Endothelial cell of umbilical vein (primary cell): ENCODE data around the gene SST. TPM values are rescaled to one million over a fixed set of nuclear protein-coding genes. Genes with fewer than 3 reads are reported as not detected.

ENCODE experiments used
- BruUV-seq: library from RNA; stranded (reverse); fragments of 400-500 nt; replicated peaks from 2 replicates; lab custom pipeline; 2021; lab: Mats Ljungman, UMichigan
- CTCF ChIA-PET: fragments of 300-600, 350-600 bp; sonication (Branson Sonifier 250); formaldehyde crosslinking; loops from one replicate; lab custom pipeline; 2021; ENCODE audit warnings: antibody characterized with exemption, inconsistent platforms; lab: Charles Lee
- POLR2A ChIA-PET: fragments of 300-600, 350-600 bp; sonication (Branson Sonifier 250); formaldehyde crosslinking; loops from one replicate; lab custom pipeline; 2021; ENCODE audit warnings: antibody characterized with exemption, inconsistent platforms; lab: Charles Lee
- DNase-seq: peaks from one replicate; pipeline ENCODE4 v3.0.0-alpha.2; 2011; ENCODE audit warnings: low read depth, low spot score
- FAIRE-seq: peaks from 2 replicates; lab custom pipeline; 2011; peaks lifted over from hg19 to GRCh38; lab: Jason Lieb, UNC
- H2AFZ ChIP-seq: 2 replicates; pipeline ENCODE4 v1.6.0; 2012; ENCODE audit warnings: low read depth, low read length, control low read depth, inconsistent platforms
- H3K27ac ChIP-seq: 2 replicates; pipeline ENCODE4 v1.5.1; 2011; ENCODE audit warnings: low read depth, mild to moderate bottlenecking, control low read depth, low read length, moderate library complexity; ENCODE audit not compliant: insufficient read depth
- H3K27me3 ChIP-seq, 2 experiments: 2 replicates each; pipeline versions ENCODE4 v1.6.0 to v1.6.1; 2011; ENCODE audit warnings: low read length in 2 of 2, mixed read lengths in 1 of 2; ENCODE audit not compliant: control insufficient read depth in 2 of 2, insufficient read depth in 2 of 2
- H3K36me3 ChIP-seq, 2 experiments: 2 replicates in 1 of 2; 3 replicates in 1 of 2; pipeline ENCODE4 v1.5.1; 2011; ENCODE audit warnings: low read length in 2 of 2, mild to moderate bottlenecking in 1 of 2, moderate library complexity in 1 of 2; ENCODE audit not compliant: control insufficient read depth in 2 of 2, insufficient read depth in 2 of 2; ENCODE audit errors: extremely low read depth in 1 of 2
- H3K4me1 ChIP-seq: 3 replicates; pipeline ENCODE4 v1.5.1; 2011; ENCODE audit warnings: mild to moderate bottlenecking, low read length; ENCODE audit not compliant: control insufficient read depth, insufficient read depth; ENCODE audit errors: extremely low read depth
- H3K4me2 ChIP-seq: 2 replicates; pipeline ENCODE4 v1.6.1; 2011; ENCODE audit warnings: low read length, control low read depth, mixed read lengths; ENCODE audit not compliant: insufficient read depth
- H3K4me3 ChIP-seq, 3 experiments: fragments of 200-600 bp in 1 of 3; sonication (generic), shearing (Covaris generic) in 1 of 3; replicated peaks in 1 of 3; 2 replicates each; pipeline ENCODE4 v1.5.1; 2011 to 2016; ENCODE audit warnings: control low read depth in 3 of 3, low read length in 3 of 3, mild to moderate bottlenecking in 2 of 3, inconsistent platforms in 1 of 3, low read depth in 1 of 3, moderate library complexity in 1 of 3; ENCODE audit not compliant: insufficient read depth in 1 of 3
- H3K79me2 ChIP-seq: 2 replicates; pipeline ENCODE4 v1.6.0; 2012; ENCODE audit warnings: low read length, inconsistent platforms; ENCODE audit not compliant: control insufficient read depth, insufficient read depth
- H3K9ac ChIP-seq: replicated peaks from 2 replicates; pipeline ENCODE3; 2011; ENCODE audit warnings: low read length, control low read depth; ENCODE audit not compliant: insufficient read depth; ENCODE audit errors: extremely low read depth
- H3K9me1 ChIP-seq: replicated peaks from 3 replicates; pipeline ENCODE4 v1.6.0; 2011; ENCODE audit warnings: mild to moderate bottlenecking, low read length; ENCODE audit not compliant: control insufficient read depth, insufficient read depth; ENCODE audit errors: extremely low read depth
- H3K9me3 ChIP-seq: replicated peaks from 2 replicates; pipeline ENCODE4 v1.5.1; 2012; ENCODE audit warnings: low read length, inconsistent platforms; ENCODE audit not compliant: control insufficient read depth, insufficient read depth
- H4K20me1 ChIP-seq: replicated peaks from 2 replicates; pipeline ENCODE3; 2011; ENCODE audit warnings: mild to moderate bottlenecking, low read length; ENCODE audit not compliant: control insufficient read depth, insufficient read depth; ENCODE audit errors: extremely low read depth
- EZH2 ChIP-seq: IDR thresholded peaks from 2 replicates; pipeline ENCODE4 v1.6.1; 2012; ENCODE audit warnings: borderline replicate concordance, low read depth, mild to moderate bottlenecking, moderate library complexity, low read length, inconsistent platforms; ENCODE audit not compliant: severe bottlenecking
- FOS ChIP-seq: IDR thresholded peaks from 2 replicates; pipeline ENCODE4 v1.6.1; 2011; ENCODE audit warnings: mild to moderate bottlenecking, low read length, moderate library complexity, borderline replicate concordance; ENCODE audit not compliant: insufficient read depth
- GATA2 ChIP-seq: IDR thresholded peaks from 2 replicates; pipeline ENCODE4 v1.7.0; 2011; ENCODE audit warnings: low read depth, mild to moderate bottlenecking, moderate library complexity, mixed read lengths, low read length; ENCODE audit not compliant: insufficient read length, insufficient read depth
- JUN ChIP-seq: IDR thresholded peaks from 2 replicates; pipeline ENCODE4 v1.6.1; 2011; ENCODE audit warnings: borderline replicate concordance, low read depth; ENCODE audit not compliant: insufficient read length, insufficient read depth
- MYC ChIP-seq: IDR thresholded peaks from one replicate; pipeline ENCODE4 v1.6.1; 2011; ENCODE audit warnings: mild to moderate bottlenecking, low read depth, low read length
- POLR2A ChIP-seq: IDR thresholded peaks from 2 replicates; pipeline ENCODE4 v1.6.1; 2012; ENCODE audit warnings: low read depth, mild to moderate bottlenecking, control low read depth, low read length
- POLR2AphosphoS5 ChIP-seq: IDR thresholded peaks from 2 replicates; pipeline ENCODE4 v1.6.1; 2012; ENCODE audit warnings: low read depth, mild to moderate bottlenecking, control low read depth, low read length, moderate library complexity; ENCODE audit not compliant: insufficient read depth
- dilution Hi-C: fragments of 300-500 bp; cut with MboI; formaldehyde crosslinking; loops from one replicate; pipeline ENCODE4 v1.15.0; 2019; ENCODE audit warnings: low sequenced_read_pairs; ENCODE audit not compliant: extremely low pct_ligation_motif_present
- intact Hi-C: fragments of 100-400 bp; cut with micrococcal nuclease; formaldehyde crosslinking; loops from one replicate; pipeline ENCODE4 v1.10.0; 2022
- polyA plus RNA-seq, 4 experiments: library from polyadenylated mRNA; depleted of rRNA in 3 of 4; stranded (reverse) in 3 of 4; unstranded in 1 of 4; fragments of >200 nt; gene quantifications; 2 replicates each; pipeline versions ENCODE4 v1.2.1 to v1.2.3, GENCODE V29; 2011 to 2012; ENCODE audit warnings: missing spikeins in 1 of 4
- total RNA-seq: library from RNA; stranded (reverse); gene quantifications from 2 replicates; pipeline ENCODE4 v1.2.3, GENCODE V29; 2021
- TF ChIP-seq, protein P1 (sequence below): IDR thresholded peaks from 2 replicates; pipeline ENCODE4 v1.6.1; 2011; ENCODE audit not compliant: insufficient read depth, insufficient read length
- TF ChIP-seq, protein P2 (sequence below), 2 donors: IDR thresholded peaks; 1 replicate in 1 of 2; 2 replicates in 1 of 2; pipeline ENCODE4 v1.5.1; 2011; ENCODE audit warnings: low read length in 2 of 2, mild to moderate bottlenecking in 2 of 2, moderate library complexity in 2 of 2, control low read depth in 1 of 2, inconsistent platforms in 1 of 2, low read depth in 1 of 2; ENCODE audit not compliant: insufficient read depth in 1 of 2; ENCODE audit errors: extremely low read depth in 1 of 2

SST gene
- total and polyA plus RNA-seq, 2 donors (not counting 3 experiments of a cell fraction or from before 2014, with no cell fraction given), result not detected

DNA sequence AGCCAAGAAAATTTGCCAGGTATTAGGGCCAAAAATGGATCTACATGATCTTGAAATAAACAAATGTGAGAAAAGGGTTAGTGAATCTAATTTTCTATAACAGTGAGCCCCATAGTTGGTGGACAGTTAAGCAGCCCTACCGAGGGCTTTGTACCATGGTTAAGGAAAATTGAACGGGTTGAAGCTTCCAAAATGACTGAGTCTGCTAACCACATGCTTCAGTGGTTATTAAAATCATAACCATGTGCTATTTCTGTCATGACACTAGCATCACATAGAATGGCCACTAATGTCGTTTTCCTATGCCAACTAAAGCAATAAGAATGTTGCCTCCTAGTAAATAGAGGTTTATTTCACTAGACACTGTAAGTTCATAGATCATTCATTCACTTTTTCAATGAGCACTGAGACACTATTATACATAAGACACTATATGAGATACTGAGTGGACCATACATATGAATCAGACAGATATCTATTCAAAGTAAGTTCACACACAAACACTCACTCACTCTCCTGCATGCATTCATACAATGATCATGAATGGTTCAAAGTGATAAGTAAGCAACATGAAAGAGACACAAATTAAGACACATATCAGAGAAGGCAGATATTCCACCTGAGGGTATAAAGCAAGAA lies 4.3 kb downstream of the SST start:
- Histone ChIP-seq H3K4me2 (no peak overlapping the region), H3K4me1 (no peaks in the 10 kb centered on the region), H3K9ac (no peak overlapping the region), H3K27me3 (no peaks in the 10 kb centered on the region), H3K9me3 (no peaks in the 10 kb centered on the region), H2AFZ (no peak overlapping the region), H3K9me1 (no peaks in the 10 kb centered on the region), H3K79me2 (no peaks in the 10 kb centered on the region), H3K36me3 (no peaks in the 10 kb centered on the region), H3K27ac (no peak overlapping the region), H3K4me3 (no peak overlapping the region), H4K20me1 (no peaks in the 10 kb centered on the region)
- no TSS peak for BruUV-seq
- CTCF ChIA-PET, result interaction anchor here (4.4 kb wide), 1 partner anchor 13 kb away, joined by 21 read pairs; no protein-coding TSS in a partner anchor
- POLR2A ChIA-PET, result no interaction called here
- dilution Hi-C loops (no loop called here), intact Hi-C loops (no loop called here)
- no peak for TF ChIP-seq EZH2
- TF ChIP-seq GATA2, result no peak
- no peak for TF ChIP-seq FOS
- no peak for TF ChIP-seq POLR2AphosphoS5
- TF ChIP-seq MYC, result no peak
- FAIRE-seq (no peak), DNase-seq (no peak)

DNA sequence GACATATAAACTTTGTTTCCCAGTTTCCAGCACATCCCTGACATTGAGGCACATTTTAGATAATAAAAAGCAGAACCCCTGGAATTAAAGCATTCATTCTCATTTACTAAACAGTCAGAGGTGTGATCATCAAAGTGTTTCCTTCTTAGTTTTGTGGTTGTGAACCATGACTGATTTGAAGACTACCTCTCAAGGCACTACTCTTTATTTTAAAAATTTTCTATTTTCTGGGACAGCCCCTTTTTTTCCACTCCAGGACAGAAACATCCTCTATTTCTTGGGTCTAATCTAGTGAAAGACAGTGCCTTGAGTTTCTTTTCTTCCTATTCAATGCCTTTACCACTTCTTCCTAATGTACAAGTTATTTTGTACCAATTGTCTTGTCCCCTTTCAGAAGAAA lies 5.2 kb downstream of the SST start:
- DNase-seq, result no peak
- intact Hi-C loops, result no loop called here
- H3K4me3 ChIP-seq, result no peak overlapping the region
- H3K27ac ChIP-seq, result no peak overlapping the region
- no peaks in the 10 kb centered on the region for H3K79me2 ChIP-seq
- H3K4me2 ChIP-seq, result no peak overlapping the region
- H3K9me1 ChIP-seq, result no peaks in the 10 kb centered on the region
- no peaks in the 10 kb centered on the region for H3K27me3 ChIP-seq
- CTCF ChIA-PET, result interaction anchor here (1.4 to 4.4 kb wide), 2 partner anchors 14 to 17 kb away, joined by 3 to 21 read pairs; no protein-coding TSS in a partner anchor
- H3K36me3 ChIP-seq, result no peaks in the 10 kb centered on the region
- no peaks in the 10 kb centered on the region for H3K4me1 ChIP-seq
- no peak for FAIRE-seq
- H2AFZ ChIP-seq, result no peak overlapping the region
- no peaks in the 10 kb centered on the region for H4K20me1 ChIP-seq
- H3K9me3 ChIP-seq, result no peaks in the 10 kb centered on the region
- dilution Hi-C loops, result no loop called here
- TF ChIP-seq FOS (no peak), JUN (no peak), POLR2A (no peak), POLR2AphosphoS5 (no peak), GATA2 (no peak), EZH2 (no peak), MYC (no peak)
- TF ChIP-seq, protein P1, sequence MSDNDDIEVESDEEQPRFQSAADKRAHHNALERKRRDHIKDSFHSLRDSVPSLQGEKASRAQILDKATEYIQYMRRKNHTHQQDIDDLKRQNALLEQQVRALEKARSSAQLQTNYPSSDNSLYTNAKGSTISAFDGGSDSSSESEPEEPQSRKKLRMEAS, result no peak
- TF ChIP-seq, protein P2, sequence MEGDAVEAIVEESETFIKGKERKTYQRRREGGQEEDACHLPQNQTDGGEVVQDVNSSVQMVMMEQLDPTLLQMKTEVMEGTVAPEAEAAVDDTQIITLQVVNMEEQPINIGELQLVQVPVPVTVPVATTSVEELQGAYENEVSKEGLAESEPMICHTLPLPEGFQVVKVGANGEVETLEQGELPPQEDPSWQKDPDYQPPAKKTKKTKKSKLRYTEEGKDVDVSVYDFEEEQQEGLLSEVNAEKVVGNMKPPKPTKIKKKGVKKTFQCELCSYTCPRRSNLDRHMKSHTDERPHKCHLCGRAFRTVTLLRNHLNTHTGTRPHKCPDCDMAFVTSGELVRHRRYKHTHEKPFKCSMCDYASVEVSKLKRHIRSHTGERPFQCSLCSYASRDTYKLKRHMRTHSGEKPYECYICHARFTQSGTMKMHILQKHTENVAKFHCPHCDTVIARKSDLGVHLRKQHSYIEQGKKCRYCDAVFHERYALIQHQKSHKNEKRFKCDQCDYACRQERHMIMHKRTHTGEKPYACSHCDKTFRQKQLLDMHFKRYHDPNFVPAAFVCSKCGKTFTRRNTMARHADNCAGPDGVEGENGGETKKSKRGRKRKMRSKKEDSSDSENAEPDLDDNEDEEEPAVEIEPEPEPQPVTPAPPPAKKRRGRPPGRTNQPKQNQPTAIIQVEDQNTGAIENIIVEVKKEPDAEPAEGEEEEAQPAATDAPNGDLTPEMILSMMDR (IDR thresholded peaks at IDR 0.05; ENCODE audit: extremely low read depth in 1 of 2, insufficient read depth in 1 of 2, low read depth in 1 of 2, low read length in 2 of 2), result no peak
- no TSS peak for BruUV-seq
- H3K9ac ChIP-seq, result no peak overlapping the region
- POLR2A ChIA-PET, result no interaction called here
